B cell (primary cell): ENCODE measurements around the gene MCTP1.

Experiments used
- EZH2 ChIP-seq: IDR thresholded peaks from 2 replicates; pipeline ENCODE4 v1.6.1; 2012; ENCODE audit warnings: borderline replicate concordance, low read depth, mild to moderate bottlenecking, moderate library complexity, low read length; ENCODE audit not compliant: insufficient read depth, poor library complexity, severe bottlenecking
- TF ChIP-seq, protein P1 (sequence below): fragments of 200-600 bp; IDR thresholded peaks from one replicate; pipeline ENCODE4 v1.8.0; 2022; ENCODE audit warnings: antibody characterized with exemption, mild to moderate bottlenecking

DNA sequence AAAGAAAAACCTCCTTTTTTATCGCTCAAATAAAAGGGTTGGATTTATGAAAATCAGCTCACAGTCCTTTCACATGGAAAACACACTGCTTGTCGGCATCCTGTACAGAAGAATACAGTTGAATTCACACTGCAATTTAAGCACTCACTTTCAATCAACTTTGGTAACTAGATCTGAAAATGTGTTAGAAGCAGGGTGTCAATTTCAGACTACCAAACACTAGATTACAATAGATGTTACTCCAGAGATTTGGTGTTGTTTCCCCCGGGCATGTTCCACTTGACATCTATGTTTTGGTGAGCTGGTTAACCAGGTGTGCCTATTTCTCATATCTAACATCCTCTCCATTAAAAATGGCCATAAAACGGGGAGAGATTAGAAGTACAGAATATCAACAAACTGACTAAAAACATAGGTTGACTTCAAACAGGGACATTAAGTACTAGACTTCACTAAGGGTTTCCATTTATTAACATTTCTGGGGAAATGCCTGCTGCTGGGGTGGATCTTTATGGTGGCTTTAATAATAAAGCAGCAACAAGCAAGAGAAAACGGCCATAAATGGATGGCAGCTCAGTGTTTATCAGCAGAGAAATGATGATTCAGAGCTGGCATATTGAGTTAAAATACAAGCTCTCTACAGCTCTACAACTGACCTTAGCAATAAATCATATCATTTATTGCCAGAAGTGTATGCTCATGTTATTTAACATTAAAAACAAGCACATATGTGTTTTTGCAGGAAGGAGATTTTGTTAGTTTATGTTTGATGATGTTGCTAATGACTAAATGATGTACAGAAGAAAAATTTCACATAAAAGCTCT lies 507.6 kb downstream of the MCTP1 start:
- TF ChIP-seq, protein P1, sequence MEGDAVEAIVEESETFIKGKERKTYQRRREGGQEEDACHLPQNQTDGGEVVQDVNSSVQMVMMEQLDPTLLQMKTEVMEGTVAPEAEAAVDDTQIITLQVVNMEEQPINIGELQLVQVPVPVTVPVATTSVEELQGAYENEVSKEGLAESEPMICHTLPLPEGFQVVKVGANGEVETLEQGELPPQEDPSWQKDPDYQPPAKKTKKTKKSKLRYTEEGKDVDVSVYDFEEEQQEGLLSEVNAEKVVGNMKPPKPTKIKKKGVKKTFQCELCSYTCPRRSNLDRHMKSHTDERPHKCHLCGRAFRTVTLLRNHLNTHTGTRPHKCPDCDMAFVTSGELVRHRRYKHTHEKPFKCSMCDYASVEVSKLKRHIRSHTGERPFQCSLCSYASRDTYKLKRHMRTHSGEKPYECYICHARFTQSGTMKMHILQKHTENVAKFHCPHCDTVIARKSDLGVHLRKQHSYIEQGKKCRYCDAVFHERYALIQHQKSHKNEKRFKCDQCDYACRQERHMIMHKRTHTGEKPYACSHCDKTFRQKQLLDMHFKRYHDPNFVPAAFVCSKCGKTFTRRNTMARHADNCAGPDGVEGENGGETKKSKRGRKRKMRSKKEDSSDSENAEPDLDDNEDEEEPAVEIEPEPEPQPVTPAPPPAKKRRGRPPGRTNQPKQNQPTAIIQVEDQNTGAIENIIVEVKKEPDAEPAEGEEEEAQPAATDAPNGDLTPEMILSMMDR: no peak
- TF ChIP-seq EZH2: no peak
